ENCODE measurements around the gene ITGAX.

ITGAX gene

GRCh38 chr16:31411024-31411844, 56.3 kb downstream of the ITGAX start:
- no peaks in the 10 kb centered on the region for H3K9me2 ChIP-seq (replicated peaks; ENCODE audit: insufficient read depth, low read length)

GRCh38 chr16:31412750-31413149, 57.8 kb downstream of the ITGAX start:
- Histone ChIP-seq H3K4me2 (ENCODE audit: low read depth, low read length) (no peak overlapping the region), H3K79me2 (ENCODE audit: low read length) (no peaks in the 10 kb centered on the region), H3K4me1 (ENCODE audit: low read length) (no peaks in the 10 kb centered on the region), H3K9ac (ENCODE audit: low read length) (no peak overlapping the region), H3K27me3 (replicated peaks; ENCODE audit: insufficient read depth, low read length) (peaks cover 66% of the 10 kb centered on the region), H2AFZ (ENCODE audit: low read length) (no peak overlapping the region), H3K36me3 (replicated peaks; ENCODE audit: insufficient read depth, low read length) (no peaks in the 10 kb centered on the region), H3K9me3 (replicated peaks; ENCODE audit: insufficient read depth, low read length) (no peaks in the 10 kb centered on the region), H4K20me1 (ENCODE audit: insufficient read depth, low read length) (no peaks in the 10 kb centered on the region), H3F3A (ENCODE audit: insufficient read depth, low read length) (no peaks in the 10 kb centered on the region), H3K4me3 (ENCODE audit: low read length) (no peak overlapping the region), H3K27ac (ENCODE audit: low read length) (no peak overlapping the region), H3K9me2 (replicated peaks; ENCODE audit: insufficient read depth, low read length) (no peaks in the 10 kb centered on the region)
- DNase-seq = no peak
- TF ChIP-seq CTCF (IDR thresholded peaks at IDR 0.05; ENCODE audit: low read length) (no peak), EZH2phosphoT487 (IDR thresholded peaks at IDR 0.05; ENCODE audit: low read length) (no peak), EZH2 (optimal IDR thresholded peaks at IDR 0.05; ENCODE audit: low read depth, low read length) (no peak)

More at GRCh38 chr16:31411024-31411844, 56.3 kb downstream of the ITGAX start:
- Histone ChIP-seq H2AFZ (ENCODE audit: low read length) (no peak overlapping the region), H3F3A (ENCODE audit: insufficient read depth, low read length) (no peaks in the 10 kb centered on the region), H3K27me3 (replicated peaks; ENCODE audit: insufficient read depth, low read length) (peaks cover 66% of the 10 kb centered on the region), H3K4me1 (ENCODE audit: low read length) (no peaks in the 10 kb centered on the region), H4K20me1 (ENCODE audit: insufficient read depth, low read length) (no peaks in the 10 kb centered on the region), H3K9ac (ENCODE audit: low read length) (no peak overlapping the region), H3K36me3 (replicated peaks; ENCODE audit: insufficient read depth, low read length) (no peaks in the 10 kb centered on the region), H3K79me2 (ENCODE audit: low read length) (no peaks in the 10 kb centered on the region), H3K27ac (ENCODE audit: low read length) (no peak overlapping the region), H3K4me2 (ENCODE audit: low read depth, low read length) (no peak overlapping the region), H3K9me3 (replicated peaks; ENCODE audit: insufficient read depth, low read length) (no peaks in the 10 kb centered on the region), H3K4me3 (ENCODE audit: low read length) (no peak overlapping the region)
- TF ChIP-seq EZH2 (optimal IDR thresholded peaks at IDR 0.05; ENCODE audit: low read depth, low read length) = no peak
- TF ChIP-seq EZH2phosphoT487 (IDR thresholded peaks at IDR 0.05; ENCODE audit: low read length) = no peak
- TF ChIP-seq CTCF (IDR thresholded peaks at IDR 0.05; ENCODE audit: low read length) = no peak
- DNase-seq = no peak

GRCh38 chr16:31413381-31413780, 58.4 kb downstream of the ITGAX start:
- H3K36me3 ChIP-seq (replicated peaks; ENCODE audit: insufficient read depth, low read length) = no peaks in the 10 kb centered on the region
- no peak overlapping the region for H3K9ac ChIP-seq (ENCODE audit: low read length)
- DNase-seq = no peak
- H2AFZ ChIP-seq (ENCODE audit: low read length) = no peak overlapping the region
- TF ChIP-seq CTCF (IDR thresholded peaks at IDR 0.05; ENCODE audit: low read length) (no peak), EZH2 (optimal IDR thresholded peaks at IDR 0.05; ENCODE audit: low read depth, low read length) (no peak), EZH2phosphoT487 (IDR thresholded peaks at IDR 0.05; ENCODE audit: low read length) (no peak)
- H3K4me2 ChIP-seq (ENCODE audit: low read depth, low read length) = no peak overlapping the region
- no peaks in the 10 kb centered on the region for H3K79me2 ChIP-seq (ENCODE audit: low read length)
- no peak overlapping the region for H3K4me3 ChIP-seq (ENCODE audit: low read length)
- no peaks in the 10 kb centered on the region for H3K9me3 ChIP-seq (replicated peaks; ENCODE audit: insufficient read depth, low read length)
- H4K20me1 ChIP-seq (ENCODE audit: insufficient read depth, low read length) = no peaks in the 10 kb centered on the region
- H3K9me2 ChIP-seq (replicated peaks; ENCODE audit: insufficient read depth, low read length) = no peaks in the 10 kb centered on the region
- H3F3A ChIP-seq (ENCODE audit: insufficient read depth, low read length) = no peaks in the 10 kb centered on the region
- no peak overlapping the region for H3K27ac ChIP-seq (ENCODE audit: low read length)
- no peaks in the 10 kb centered on the region for H3K4me1 ChIP-seq (ENCODE audit: low read length)
- H3K27me3 ChIP-seq (replicated peaks; ENCODE audit: insufficient read depth, low read length) = peaks cover 63% of the 10 kb centered on the region
